Common myeloid progenitor, CD34-positive (primary cell): ENCODE measurements around the gene VTI1A.
"Not testable (repeated sequence)": the region's sequence is repeated elsewhere in the genome, so short reads cannot be mapped to it uniquely, and the experiment has no call there.

Experiments
- CTCF ChIA-PET: fragments of 350-600 bp; sonication (Branson Sonifier 250); formaldehyde crosslinking; loops from one replicate; lab custom pipeline; 2021; ENCODE audit warnings: antibody characterized with exemption; lab: Charles Lee
- POLR2A ChIA-PET: fragments of 350-600 bp; sonication (Branson Sonifier 250); formaldehyde crosslinking; loops from one replicate; lab custom pipeline; 2021; ENCODE audit warnings: antibody characterized with exemption; lab: Charles Lee
- DNase-seq, 3 donors: peaks; one replicate each; pipeline versions ENCODE4 v3.0.0 to v3.0.0-alpha.2; 2013
- H3K27ac ChIP-seq, 2 experiments: 1 replicate in 1 of 2; 2 replicates in 1 of 2; pipeline ENCODE4 v1.7.0; 2013; ENCODE audit warnings: inconsistent platforms in 2 of 2, low read length in 2 of 2, mild to moderate bottlenecking in 2 of 2, low read depth in 1 of 2, moderate library complexity in 1 of 2; ENCODE audit not compliant: severe bottlenecking in 2 of 2, insufficient read depth in 1 of 2, poor library complexity in 1 of 2
- H3K27me3 ChIP-seq, 5 experiments: replicated peaks in 2 of 5; 1 replicate in 3 of 5; 2 replicates in 2 of 5; pipeline versions ENCODE4 v1.6.1 to v1.7.0; 2013; ENCODE audit warnings: low read length in 4 of 5, mild to moderate bottlenecking in 2 of 5, moderate library complexity in 2 of 5, inconsistent platforms in 1 of 5; ENCODE audit not compliant: insufficient read depth in 5 of 5, control insufficient read depth in 4 of 5
- H3K36me3 ChIP-seq, 4 experiments: 1 replicate in 2 of 4; 2 replicates in 2 of 4; pipeline versions ENCODE4 v1.6.1 to v1.7.0; 2013; ENCODE audit warnings: low read length in 3 of 4, control low read depth in 1 of 4, mild to moderate bottlenecking in 1 of 4; ENCODE audit not compliant: control insufficient read depth in 4 of 4, insufficient read depth in 4 of 4
- H3K4me1 ChIP-seq, 4 experiments: 1 replicate in 3 of 4; 2 replicates in 1 of 4; pipeline versions ENCODE4 v1.6.1 to v1.7.1; 2013; ENCODE audit warnings: low read length in 3 of 4, mild to moderate bottlenecking in 3 of 4, control low read depth in 1 of 4, inconsistent platforms in 1 of 4, moderate library complexity in 1 of 4; ENCODE audit not compliant: control insufficient read depth in 4 of 4, insufficient read depth in 4 of 4; ENCODE audit errors: control extremely low read depth in 1 of 4
- H3K4me3 ChIP-seq, 7 experiments: 1 replicate in 4 of 7; 2 replicates in 3 of 7; pipeline versions ENCODE4 v1.5.1 to v1.7.0; 2013; ENCODE audit warnings: mild to moderate bottlenecking in 7 of 7, low read length in 6 of 7, moderate library complexity in 6 of 7, inconsistent platforms in 2 of 7, low read depth in 2 of 7, control low read depth in 1 of 7; ENCODE audit not compliant: insufficient read depth in 4 of 7, control insufficient read depth in 1 of 7; ENCODE audit errors: extremely low read depth in 1 of 7
- H3K9me3 ChIP-seq, 5 experiments: 1 replicate in 4 of 5; 2 replicates in 1 of 5; pipeline versions ENCODE4 v1.6.1 to v1.7.1; 2013; ENCODE audit warnings: low read length in 4 of 5, mild to moderate bottlenecking in 2 of 5, inconsistent platforms in 1 of 5, low read depth in 1 of 5, moderate library complexity in 1 of 5; ENCODE audit not compliant: control insufficient read depth in 4 of 5, insufficient read depth in 2 of 5; ENCODE audit errors: control extremely low read depth in 1 of 5
- WGBS: methylation state at CpG from one replicate; pipeline ENCODE4 v1.1.5; 2013; ENCODE audit not compliant: insufficient coverage; 5-methylcytosine and 5-hydroxymethylcytosine counted together

VTI1A gene

GRCh38 chr10:112498806-112499205, 51.8 kb downstream of the VTI1A start:
- ChIA-PET CTCF (no interaction called here), POLR2A (no interaction called here)
- WGBS = no CpG with 5 or more reads among the region's 1 CpG
- peaks cover 0 to 5% (median 0%) of the 10 kb centered on the region in 4 experiments for H3K36me3 ChIP-seq
- no peak for DNase-seq
- H3K27me3 ChIP-seq = no peaks in the 10 kb centered on the region
- H3K27ac ChIP-seq = no peak overlapping the region
- no peaks in the 10 kb centered on the region for H3K4me1 ChIP-seq
- no peaks in the 10 kb centered on the region for H3K9me3 ChIP-seq
- H3K4me3 ChIP-seq = no peak overlapping the region

GRCh38 chr10:112499985-112500384, 53.0 kb downstream of the VTI1A start:
- POLR2A ChIA-PET, H3K27me3 ChIP-seq, H3K9me3 ChIP-seq, H3K4me1 ChIP-seq, H3K36me3 ChIP-seq, DNase-seq, H3K4me3 ChIP-seq, H3K27ac ChIP-seq: not testable (repeated sequence)
- 98% methylated on average over 6 of the region's 8 CpGs for WGBS
- CTCF ChIA-PET = interaction anchor here (0.9 kb wide), 1 partner anchor 9 kb away, joined by 5 read pairs; no protein-coding TSS in a partner anchor

- CTCF ChIA-PET = no interaction called here
- POLR2A ChIA-PET = no interaction called here
Measured at GRCh38 chr10:112502536-112502935, 55.5 kb downstream of the VTI1A start.

GRCh38 chr10:112503643-112504042, 56.6 kb downstream of the VTI1A start:
- H3K4me3 ChIP-seq = no peak overlapping the region
- H3K27me3 ChIP-seq = no peaks in the 10 kb centered on the region
- H3K27ac ChIP-seq = no peak overlapping the region
- peaks cover 0 to 5% (median 0%) of the 10 kb centered on the region in 4 experiments for H3K36me3 ChIP-seq
- no peaks in the 10 kb centered on the region for H3K9me3 ChIP-seq
- CTCF ChIA-PET = no interaction called here
- DNase-seq = no peak
- 100% methylated on average over 1 of the region's 2 CpGs for WGBS
- peaks cover 0 to 6% (median 0%) of the 10 kb centered on the region in 4 experiments for H3K4me1 ChIP-seq
- POLR2A ChIA-PET = no interaction called here

More at GRCh38 chr10:112502536-112502935, 55.5 kb downstream of the VTI1A start:
- no peak overlapping the region for H3K27ac ChIP-seq
- peaks cover 0 to 6% (median 0%) of the 10 kb centered on the region in 4 experiments for H3K4me1 ChIP-seq
- no peak overlapping the region for H3K4me3 ChIP-seq
- peaks cover 0 to 5% (median 0%) of the 10 kb centered on the region in 4 experiments for H3K36me3 ChIP-seq
- no peaks in the 10 kb centered on the region for H3K27me3 ChIP-seq
- 100% methylated on average over 1 of the region's 2 CpGs for WGBS
- no peak for DNase-seq
- no peaks in the 10 kb centered on the region for H3K9me3 ChIP-seq

GRCh38 chr10:112507046-112507445, 60.0 kb downstream of the VTI1A start:
- H3K27ac ChIP-seq = no peak overlapping the region
- POLR2A ChIA-PET = no interaction called here
- peaks cover 0 to 6% (median 0%) of the 10 kb centered on the region in 4 experiments for H3K4me1 ChIP-seq
- H3K36me3 ChIP-seq = peaks cover 0 to 1% (median 0%) of the 10 kb centered on the region in 4 experiments
- H3K9me3 ChIP-seq = no peaks in the 10 kb centered on the region
- DNase-seq = peak in 2 of 3 donors; percentile 36
- H3K4me3 ChIP-seq = no peak overlapping the region
- CTCF ChIA-PET = no interaction called here
- WGBS = 47% methylated on average over 4 of the region's 4 CpGs
- H3K27me3 ChIP-seq = no peaks in the 10 kb centered on the region

- Histone ChIP-seq H3K27me3 (no peaks in the 10 kb centered on the region), H3K4me1 (peaks cover 0 to 6% (median 0%) of the 10 kb centered on the region in 4 experiments), H3K9me3 (peaks cover 0 to 1% (median 0%) of the 10 kb centered on the region in 5 experiments), H3K4me3 (no peak overlapping the region), H3K27ac (no peak overlapping the region), H3K36me3 (peaks cover 0 to 5% (median 0%) of the 10 kb centered on the region in 4 experiments)
- DNase-seq = no peak
- 86% methylated on average over 4 of the region's 4 CpGs for WGBS
- POLR2A ChIA-PET = no interaction called here
- CTCF ChIA-PET = no interaction called here
Measured at GRCh38 chr10:112507988-112508387, 61.0 kb downstream of the VTI1A start.

- DNase-seq = no peak
- ChIA-PET POLR2A (no interaction called here), CTCF (interaction anchor here (1.1 to 1.3 kb wide), 2 partner anchors 10 to 36 kb away, joined by 3 to 5 read pairs; no protein-coding TSS in a partner anchor)
- 100% methylated on average over 3 of the region's 4 CpGs for WGBS
- no peaks in the 10 kb centered on the region for H3K27me3 ChIP-seq
- no peak overlapping the region for H3K27ac ChIP-seq
- peaks cover 0 to 5% (median 0%) of the 10 kb centered on the region in 4 experiments for H3K36me3 ChIP-seq
- H3K4me1 ChIP-seq = peaks cover 0 to 6% (median 0%) of the 10 kb centered on the region in 4 experiments
- no peak overlapping the region for H3K4me3 ChIP-seq
- peaks cover 0 to 4% (median 0%) of the 10 kb centered on the region in 5 experiments for H3K9me3 ChIP-seq
Measured at GRCh38 chr10:112509558-112510291, 62.7 kb downstream of the VTI1A start.
